GM12878 (cell line): ENCODE results near the gene VPS45. TPM values are rescaled to one million over a fixed set of nuclear protein-coding genes. Genes with fewer than 3 reads are reported as not detected.

Experiments used
- ATAC-seq: fragments of 200-7000 bp; cut with Tn5 transposase; 3 replicates; pipeline ENCODE4 v1.9.1; 2020; ENCODE audit warnings: mild to moderate bottlenecking, moderate library complexity
- BruUV-seq: library from RNA; stranded (reverse); fragments of 400-500 nt; replicated peaks from 2 replicates; lab custom pipeline; 2021; lab: Mats Ljungman, UMichigan
- CTCF ChIA-PET: fragments of 300-600 bp; sonication (Branson Sonifier 250); formaldehyde crosslinking; extraction: SDS; loops from one replicate; lab custom pipeline; 2021; ENCODE audit warnings: inconsistent platforms; lab: Yijun Ruan, JAX
- POLR2A ChIA-PET: fragments of 350-600 bp; formaldehyde crosslinking; extraction: SDS; loops from one replicate; lab custom pipeline; 2021; ENCODE audit warnings: inconsistent platforms; lab: Charles Lee
- RAD21 ChIA-PET: fragments of 300-600 bp; sonication (Branson Sonifier 250); formaldehyde crosslinking; loops from one replicate; lab custom pipeline; 2023; ENCODE audit warnings: antibody characterized with exemption; ENCODE audit not compliant: unreplicated experiment; lab: Charles Lee
- SMC1A ChIA-PET: fragments of 300-600 bp; sonication (Branson Sonifier 250); formaldehyde crosslinking; loops from one replicate; lab custom pipeline; 2023; ENCODE audit not compliant: unreplicated experiment, uncharacterized antibody; lab: Charles Lee
- DNase-seq: peaks from one replicate; pipeline ENCODE4 v3.0.0-alpha.2; 2011; ENCODE audit warnings: low read depth, low spot score
- FAIRE-seq: peaks from 3 replicates; lab custom pipeline; 2011; peaks lifted over from hg19 to GRCh38; lab: Jason Lieb, UNC
- H2AFZ ChIP-seq: 2 replicates; pipeline ENCODE4 v1.6.0; 2011; ENCODE audit warnings: low read depth, low read length, control low read depth; ENCODE audit not compliant: control insufficient read depth
- H3K27ac ChIP-seq: 2 replicates; pipeline ENCODE4 v1.5.1; 2011; ENCODE audit warnings: control low read depth; ENCODE audit not compliant: control insufficient read depth, insufficient read depth
- H3K27me3 ChIP-seq, 2 experiments: replicated peaks in 1 of 2; 2 replicates each; pipeline versions ENCODE4 v1.6.0 to v1.6.1; 2011; ENCODE audit warnings: low read length in 1 of 2; ENCODE audit not compliant: control insufficient read depth in 2 of 2, insufficient read depth in 2 of 2
- H3K36me3 ChIP-seq, 2 experiments: 2 replicates each; pipeline ENCODE4 v1.5.1; 2011; ENCODE audit warnings: low read length in 1 of 2; ENCODE audit not compliant: control insufficient read depth in 2 of 2, insufficient read depth in 2 of 2
- H3K4me1 ChIP-seq: 2 replicates; pipeline ENCODE4 v1.6.1; 2011; ENCODE audit warnings: mild to moderate bottlenecking, low read length, moderate library complexity, mixed read lengths; ENCODE audit not compliant: control insufficient read depth, insufficient read depth
- H3K4me2 ChIP-seq: 2 replicates; pipeline ENCODE4 v1.6.0; 2011; ENCODE audit warnings: control low read depth; ENCODE audit not compliant: control insufficient read depth, insufficient read depth
- H3K4me3 ChIP-seq: fragments of 200-600 bp; sonication (generic); 2 replicates; pipeline ENCODE4 v1.5.1; 2016
- H3K79me2 ChIP-seq: 2 replicates; pipeline ENCODE4 v1.6.0; 2011; ENCODE audit warnings: low read length; ENCODE audit not compliant: control insufficient read depth, insufficient read depth
- H3K9ac ChIP-seq: 2 replicates; pipeline ENCODE4 v1.8.0; 2011; ENCODE audit warnings: low read length, control low read depth, mixed read lengths; ENCODE audit not compliant: control insufficient read depth, insufficient read depth
- H3K9me3 ChIP-seq: replicated peaks from 3 replicates; pipeline ENCODE4 v1.5.1; 2011; ENCODE audit warnings: mild to moderate bottlenecking, low read length; ENCODE audit not compliant: control insufficient read depth, insufficient read depth
- H4K20me1 ChIP-seq: 2 replicates; pipeline ENCODE4 v1.6.0; 2011; ENCODE audit not compliant: control insufficient read depth, insufficient read depth
- BMI1 ChIP-seq: fragments of 450-650 bp; IDR thresholded peaks from 2 replicates; pipeline ENCODE4 v1.6.1; 2016; ENCODE audit warnings: mild to moderate bottlenecking, moderate library complexity, borderline replicate concordance
- CEBPB ChIP-seq, 2 experiments: fragments of 150-350 bp in 1 of 2; IDR thresholded peaks; 2 replicates each; pipeline ENCODE4 v1.6.1; 2012 to 2014; ENCODE audit warnings: low read depth in 2 of 2, low read length in 2 of 2, borderline replicate concordance in 1 of 2, inconsistent platforms in 1 of 2
- EED ChIP-seq: sonication (generic); IDR thresholded peaks from 2 replicates; pipeline ENCODE4 v1.6.1; 2016; ENCODE audit warnings: antibody characterized with exemption, low read depth
- EP300 ChIP-seq, 2 experiments: fragments of 150-350 bp in 1 of 2; IDR thresholded peaks; 2 replicates each; pipeline ENCODE4 v1.6.1; 2011 to 2012; ENCODE audit warnings: low read depth in 2 of 2, low read length in 2 of 2, borderline replicate concordance in 1 of 2, improper control_type of control experiment in 1 of 2, inconsistent platforms in 1 of 2; ENCODE audit not compliant: control insufficient read depth in 1 of 2
- ESRRA ChIP-seq: IDR thresholded peaks from 2 replicates; pipeline ENCODE4 v1.6.1; 2012; ENCODE audit warnings: mild to moderate bottlenecking, low read length, improper control_type of control experiment
- FOXK2 ChIP-seq: fragments of 450-650 bp; IDR thresholded peaks from 2 replicates; pipeline ENCODE4 v1.6.1; 2017; ENCODE audit warnings: mild to moderate bottlenecking, moderate library complexity
- JUNB ChIP-seq: IDR thresholded peaks from 2 replicates; pipeline ENCODE4 v1.6.1; 2016; ENCODE audit warnings: antibody characterized with exemption, mild to moderate bottlenecking
- NFYB ChIP-seq: IDR thresholded peaks from 2 replicates; pipeline ENCODE4 v1.6.1; 2011; ENCODE audit warnings: low read depth, mild to moderate bottlenecking, low read length, improper control_type of control experiment, moderate library complexity; ENCODE audit not compliant: insufficient read depth
- NR2C2 ChIP-seq: IDR thresholded peaks from 2 replicates; pipeline ENCODE4 v1.6.1; 2011; ENCODE audit warnings: borderline replicate concordance, low read depth; ENCODE audit not compliant: control insufficient read depth, insufficient read length
- POLR2A ChIP-seq: IDR thresholded peaks from 2 replicates; pipeline ENCODE4 v1.6.1; 2011; ENCODE audit warnings: low read depth, mild to moderate bottlenecking, low read length
- SREBF2 ChIP-seq: IDR thresholded peaks from 2 replicates; pipeline ENCODE4 v1.6.1; 2012; ENCODE audit warnings: mild to moderate bottlenecking, low read length
- TARDBP ChIP-seq: IDR thresholded peaks from 2 replicates; pipeline ENCODE4 v1.6.1; 2016; ENCODE audit warnings: borderline replicate concordance
- ZNF217 ChIP-seq: fragments of 450-650 bp; IDR thresholded peaks from 2 replicates; pipeline ENCODE4 v1.6.1; 2017; ENCODE audit warnings: antibody characterized with exemption, mild to moderate bottlenecking
- WGBS: methylation state at CpG from one replicate; pipeline ENCODE4 v1.1.6; 2016; ENCODE audit warnings: low lambda C conversion rate; ENCODE audit not compliant: insufficient replicate concordance, insufficient coverage; ENCODE audit errors: missing lambda C conversion rate; 5-methylcytosine and 5-hydroxymethylcytosine counted together
- in situ Hi-C: fragments of 300-500 bp; cut with MboI; formaldehyde crosslinking; loops from 9 replicates; pipeline ENCODE4 v1.14.3; 2018; ENCODE audit warnings: mixed read lengths
- intact Hi-C: fragments of 100-400 bp; cut with micrococcal nuclease; formaldehyde crosslinking; loops from one replicate; pipeline ENCODE4 v1.14.2; 2022; ENCODE audit not compliant: unreplicated experiment
- polyA plus RNA-seq, 11 experiments: library from polyadenylated mRNA; depleted of rRNA in 4 of 11; unstranded in 6 of 11; stranded (reverse) in 5 of 11; fragments of >200 nt; fragmentation: Nextera tagmentation in 4 of 11; fragmentation: Illumina TruSeq in 1 of 11; extraction: Ambion mirVana in 4 of 11; extraction: Trizol in 1 of 11; gene quantifications; 1 replicate in 1 of 11; 2 replicates in 10 of 11; pipeline versions ENCODE4 v1.2.1 to v1.2.3, GENCODE V29; 2011 to 2016; ENCODE audit warnings: inconsistent platforms in 2 of 11, missing spikeins in 2 of 11, low read depth in 1 of 11
- total RNA-seq, 4 experiments: library from RNA; depleted of rRNA in 3 of 4; stranded (reverse); fragments of >200 nt in 3 of 4; fragmentation: Illumina TruSeq in 1 of 4; extraction: Trizol in 1 of 4; gene quantifications; 2 replicates each; pipeline versions ENCODE4 v1.2.1 to v1.2.3, GENCODE V29; 2013 to 2021
- TF ChIP-seq, protein P1 (sequence below): fragments of 150-350 bp; IDR thresholded peaks from 2 replicates; pipeline ENCODE4 v1.6.1; 2016; ENCODE audit warnings: low read depth, low read length
- TF ChIP-seq, protein P2 (sequence below): IDR thresholded peaks from 2 replicates; pipeline ENCODE4 v1.6.1; 2012; ENCODE audit warnings: low read length, inconsistent platforms
- TF ChIP-seq, protein P3 (sequence below): fragments of 450-650 bp; IDR thresholded peaks from 2 replicates; pipeline ENCODE4 v1.6.1; 2014; ENCODE audit warnings: mild to moderate bottlenecking

The VPS45 gene
- total and polyA plus RNA-seq, 10 of the 15 experiments (the other 5 are each of a cell fraction or from before 2014, with no cell fraction given) = 24.4 to 48.7 (median 34.5) TPM

DNA sequence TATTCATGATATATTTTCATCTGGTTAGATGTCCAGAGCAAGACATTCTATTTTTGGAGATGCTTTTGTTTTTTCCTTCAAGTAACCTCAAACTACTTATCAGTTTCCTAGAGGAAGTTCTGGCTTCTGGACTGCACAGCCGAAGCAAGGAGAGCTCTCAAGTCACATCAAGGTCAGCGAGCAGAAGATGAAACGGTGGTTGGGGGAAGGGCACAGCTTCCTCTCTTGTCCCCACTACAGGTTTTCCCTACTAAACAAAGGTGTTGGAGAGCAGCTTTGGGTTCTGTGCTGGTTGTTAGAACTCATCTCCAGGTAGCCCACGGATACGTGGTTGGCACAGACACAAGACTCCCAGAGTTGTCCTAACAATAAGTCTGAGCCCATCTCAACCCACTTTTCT, 77.0 kb downstream of the VPS45 start:
- Histone ChIP-seq H3K4me1 (peaks cover 15% of the 10 kb centered on the region), H3K9me3 (no peaks in the 10 kb centered on the region), H3K27me3 (no peaks in the 10 kb centered on the region), H3K79me2 (peaks cover 13% of the 10 kb centered on the region), H3K9ac (no peak overlapping the region), H2AFZ (no peak overlapping the region), H3K27ac (no peak overlapping the region), H3K4me3 (no peak overlapping the region), H4K20me1 (no peaks in the 10 kb centered on the region), H3K4me2 (no peak overlapping the region), H3K36me3 (no peaks in the 10 kb centered on the region)
- TF ChIP-seq EED = no peak
- TF ChIP-seq ZNF217 = no peak
- no peak for TF ChIP-seq POLR2A
- no peak for TF ChIP-seq TARDBP
- TF ChIP-seq JUNB = no peak
- TF ChIP-seq, protein P1, sequence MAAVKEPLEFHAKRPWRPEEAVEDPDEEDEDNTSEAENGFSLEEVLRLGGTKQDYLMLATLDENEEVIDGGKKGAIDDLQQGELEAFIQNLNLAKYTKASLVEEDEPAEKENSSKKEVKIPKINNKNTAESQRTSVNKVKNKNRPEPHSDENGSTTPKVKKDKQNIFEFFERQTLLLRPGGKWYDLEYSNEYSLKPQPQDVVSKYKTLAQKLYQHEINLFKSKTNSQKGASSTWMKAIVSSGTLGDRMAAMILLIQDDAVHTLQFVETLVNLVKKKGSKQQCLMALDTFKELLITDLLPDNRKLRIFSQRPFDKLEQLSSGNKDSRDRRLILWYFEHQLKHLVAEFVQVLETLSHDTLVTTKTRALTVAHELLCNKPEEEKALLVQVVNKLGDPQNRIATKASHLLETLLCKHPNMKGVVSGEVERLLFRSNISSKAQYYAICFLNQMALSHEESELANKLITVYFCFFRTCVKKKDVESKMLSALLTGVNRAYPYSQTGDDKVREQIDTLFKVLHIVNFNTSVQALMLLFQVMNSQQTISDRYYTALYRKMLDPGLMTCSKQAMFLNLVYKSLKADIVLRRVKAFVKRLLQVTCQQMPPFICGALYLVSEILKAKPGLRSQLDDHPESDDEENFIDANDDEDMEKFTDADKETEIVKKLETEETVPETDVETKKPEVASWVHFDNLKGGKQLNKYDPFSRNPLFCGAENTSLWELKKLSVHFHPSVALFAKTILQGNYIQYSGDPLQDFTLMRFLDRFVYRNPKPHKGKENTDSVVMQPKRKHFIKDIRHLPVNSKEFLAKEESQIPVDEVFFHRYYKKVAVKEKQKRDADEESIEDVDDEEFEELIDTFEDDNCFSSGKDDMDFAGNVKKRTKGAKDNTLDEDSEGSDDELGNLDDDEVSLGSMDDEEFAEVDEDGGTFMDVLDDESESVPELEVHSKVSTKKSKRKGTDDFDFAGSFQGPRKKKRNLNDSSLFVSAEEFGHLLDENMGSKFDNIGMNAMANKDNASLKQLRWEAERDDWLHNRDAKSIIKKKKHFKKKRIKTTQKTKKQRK = no peak
- TF ChIP-seq CEBPB (IDR thresholded peaks at IDR 0.05; ENCODE audit: borderline replicate concordance in 1 of 2, low read depth in 2 of 2, low read length in 2 of 2) = no peak
- TF ChIP-seq NR2C2 = no peak
- TF ChIP-seq FOXK2 = no peak
- TF ChIP-seq SREBF2 = no peak
- TF ChIP-seq, protein P2, sequence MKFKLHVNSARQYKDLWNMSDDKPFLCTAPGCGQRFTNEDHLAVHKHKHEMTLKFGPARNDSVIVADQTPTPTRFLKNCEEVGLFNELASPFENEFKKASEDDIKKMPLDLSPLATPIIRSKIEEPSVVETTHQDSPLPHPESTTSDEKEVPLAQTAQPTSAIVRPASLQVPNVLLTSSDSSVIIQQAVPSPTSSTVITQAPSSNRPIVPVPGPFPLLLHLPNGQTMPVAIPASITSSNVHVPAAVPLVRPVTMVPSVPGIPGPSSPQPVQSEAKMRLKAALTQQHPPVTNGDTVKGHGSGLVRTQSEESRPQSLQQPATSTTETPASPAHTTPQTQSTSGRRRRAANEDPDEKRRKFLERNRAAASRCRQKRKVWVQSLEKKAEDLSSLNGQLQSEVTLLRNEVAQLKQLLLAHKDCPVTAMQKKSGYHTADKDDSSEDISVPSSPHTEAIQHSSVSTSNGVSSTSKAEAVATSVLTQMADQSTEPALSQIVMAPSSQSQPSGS = no peak
- TF ChIP-seq EP300 (IDR thresholded peaks at IDR 0.05; ENCODE audit: borderline replicate concordance in 1 of 2, control insufficient read depth in 1 of 2, low read depth in 2 of 2, low read length in 2 of 2) = no peak
- TF ChIP-seq, protein P3, sequence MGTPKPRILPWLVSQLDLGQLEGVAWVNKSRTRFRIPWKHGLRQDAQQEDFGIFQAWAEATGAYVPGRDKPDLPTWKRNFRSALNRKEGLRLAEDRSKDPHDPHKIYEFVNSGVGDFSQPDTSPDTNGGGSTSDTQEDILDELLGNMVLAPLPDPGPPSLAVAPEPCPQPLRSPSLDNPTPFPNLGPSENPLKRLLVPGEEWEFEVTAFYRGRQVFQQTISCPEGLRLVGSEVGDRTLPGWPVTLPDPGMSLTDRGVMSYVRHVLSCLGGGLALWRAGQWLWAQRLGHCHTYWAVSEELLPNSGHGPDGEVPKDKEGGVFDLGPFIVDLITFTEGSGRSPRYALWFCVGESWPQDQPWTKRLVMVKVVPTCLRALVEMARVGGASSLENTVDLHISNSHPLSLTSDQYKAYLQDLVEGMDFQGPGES = no peak
- no peak for TF ChIP-seq NFYB
- no peak for TF ChIP-seq BMI1
- no peak for TF ChIP-seq ESRRA
- in situ Hi-C loops (no loop called here), intact Hi-C loops (no loop called here)
- ChIA-PET CTCF (interaction anchor here (5.6 kb wide), 1 partner anchor 21 kb away, joined by 21 read pairs; no protein-coding TSS in a partner anchor), SMC1A (interaction anchor here (0.9 kb wide), 1 partner anchor 24 kb away, joined by 3 read pairs; no protein-coding TSS in a partner anchor), RAD21 (no interaction called here), POLR2A (interaction anchor here (1.2 kb wide), 1 partner anchor 17 kb away, joined by 3 read pairs; no protein-coding TSS in a partner anchor)
- DNase-seq (no peak), ATAC-seq (no peak), FAIRE-seq (no peak)
- 93% methylated on average over 5 of the region's 5 CpGs for WGBS
- no TSS peak for BruUV-seq
